ENCODE measurements around the gene ERICH4. TPM values are rescaled to one million over a fixed set of nuclear protein-coding genes. Genes with fewer than 3 reads are reported as not detected.

Gene ERICH4
- total RNA-seq, 1 donor from 2014 or later: not detected

DNA sequence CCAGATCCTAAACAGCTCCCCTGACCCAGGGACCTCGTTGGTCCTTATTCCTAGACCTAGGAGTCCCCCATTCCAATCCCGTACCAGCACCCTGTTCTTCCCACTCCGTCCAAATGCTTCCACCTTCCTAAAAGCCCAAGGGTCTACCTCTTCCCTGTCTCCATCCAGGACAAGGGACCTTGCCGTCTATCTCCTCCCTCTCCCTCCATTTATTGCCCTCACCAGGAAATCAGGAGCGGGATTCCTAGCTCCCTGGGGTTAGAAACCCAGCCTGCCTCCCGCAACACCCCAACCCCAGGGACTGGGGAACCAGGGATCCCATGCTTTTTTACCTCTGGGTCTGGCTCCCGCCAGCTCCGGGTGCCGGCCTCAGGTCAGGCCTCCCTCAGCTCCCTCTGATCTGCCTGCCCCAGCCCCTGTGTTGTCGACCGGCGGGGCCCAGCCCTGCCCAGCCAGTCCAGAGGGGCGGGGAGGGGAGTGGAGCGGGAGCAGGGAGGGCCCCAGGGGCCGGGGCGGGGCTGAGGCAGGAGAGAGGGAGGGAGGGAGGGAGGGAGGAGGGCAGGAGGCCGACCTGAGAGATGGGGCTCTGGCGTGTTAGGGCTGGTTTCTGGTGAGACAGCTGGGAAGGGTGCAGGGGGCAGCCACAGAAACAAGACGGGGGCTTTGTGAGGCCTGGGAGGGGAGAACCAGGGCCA is 15.9 kb upstream of the ERICH4 start, which contains the start of gene B3GNT8:
Gene B3GNT8 (minus strand): TSS at position 423 of the 695 bp plus-strand sequence. CDS start 596 bp downstream, outside the sequence.
- DNase-seq (peak; percentile 92), ATAC-seq (peak; percentile 92 to 93)
- H3K4me3 ChIP-seq: peak within 1 kb of the TSS; percentile 70
- H3K27ac ChIP-seq: peak within 1 kb of the TSS; percentile 88
- H3K36me3 ChIP-seq: peaks cover 59% of the 10 kb centered on the region
- TF ChIP-seq, protein P1, sequence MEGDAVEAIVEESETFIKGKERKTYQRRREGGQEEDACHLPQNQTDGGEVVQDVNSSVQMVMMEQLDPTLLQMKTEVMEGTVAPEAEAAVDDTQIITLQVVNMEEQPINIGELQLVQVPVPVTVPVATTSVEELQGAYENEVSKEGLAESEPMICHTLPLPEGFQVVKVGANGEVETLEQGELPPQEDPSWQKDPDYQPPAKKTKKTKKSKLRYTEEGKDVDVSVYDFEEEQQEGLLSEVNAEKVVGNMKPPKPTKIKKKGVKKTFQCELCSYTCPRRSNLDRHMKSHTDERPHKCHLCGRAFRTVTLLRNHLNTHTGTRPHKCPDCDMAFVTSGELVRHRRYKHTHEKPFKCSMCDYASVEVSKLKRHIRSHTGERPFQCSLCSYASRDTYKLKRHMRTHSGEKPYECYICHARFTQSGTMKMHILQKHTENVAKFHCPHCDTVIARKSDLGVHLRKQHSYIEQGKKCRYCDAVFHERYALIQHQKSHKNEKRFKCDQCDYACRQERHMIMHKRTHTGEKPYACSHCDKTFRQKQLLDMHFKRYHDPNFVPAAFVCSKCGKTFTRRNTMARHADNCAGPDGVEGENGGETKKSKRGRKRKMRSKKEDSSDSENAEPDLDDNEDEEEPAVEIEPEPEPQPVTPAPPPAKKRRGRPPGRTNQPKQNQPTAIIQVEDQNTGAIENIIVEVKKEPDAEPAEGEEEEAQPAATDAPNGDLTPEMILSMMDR (IDR thresholded peaks at IDR 0.05): no peak
- H3K4me1 ChIP-seq: peaks cover 51% of the 10 kb centered on the region
- no peaks in the 10 kb centered on the region for H3K27me3 ChIP-seq (ENCODE audit: low read depth)
- H3K9me3 ChIP-seq: no peaks in the 10 kb centered on the region
- intact Hi-C loops (cut with DNase I): no loop called here

DNA sequence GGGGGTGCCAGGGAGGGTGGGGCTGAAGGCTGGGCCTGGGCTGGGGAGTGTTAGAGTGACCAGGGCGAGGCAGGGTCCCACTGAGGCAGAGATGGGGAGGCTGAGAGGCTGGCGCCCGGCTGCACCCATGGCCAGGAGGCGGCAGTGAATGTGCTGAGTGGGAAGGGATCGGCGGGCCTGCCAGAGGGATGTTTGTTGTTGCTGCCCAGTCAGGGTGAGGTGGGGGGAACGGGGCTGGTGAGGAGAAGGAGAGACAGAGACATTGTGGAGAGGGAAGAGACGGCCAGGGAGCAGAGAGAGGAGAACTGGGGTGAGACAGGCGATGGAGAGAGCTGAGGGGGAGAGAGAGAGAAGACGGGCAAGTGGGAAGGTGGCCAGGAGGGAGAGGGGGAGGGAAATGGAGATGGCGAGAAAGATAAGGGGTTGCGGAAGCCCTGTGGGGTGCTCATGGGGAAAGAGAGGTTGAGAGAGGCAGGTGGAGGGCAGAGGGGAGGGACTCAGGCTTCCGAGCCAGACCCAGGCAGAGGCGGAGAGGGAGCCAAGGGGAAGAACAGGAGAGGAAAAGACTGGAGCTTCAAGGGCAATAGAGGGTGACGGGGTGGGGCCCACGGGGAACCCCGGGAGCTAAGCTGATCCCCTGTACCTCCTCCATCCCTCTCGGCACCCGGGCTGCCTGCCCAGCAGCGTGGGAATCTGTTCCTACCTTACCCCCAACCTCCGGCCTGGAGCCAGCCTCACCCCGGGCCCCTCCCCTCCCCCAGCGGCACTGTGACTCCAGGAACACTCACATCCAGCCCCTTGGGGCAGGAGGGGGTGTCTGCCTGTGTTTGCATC is 15.1 kb upstream of the ERICH4 start:
- DNase-seq: peak; percentile 71
- TF ChIP-seq, protein P1 (IDR thresholded peaks at IDR 0.05): no peak
- H3K4me1 ChIP-seq: peaks cover 49% of the 10 kb centered on the region
- peak overlapping the region; percentile 70 for H3K4me3 ChIP-seq
- intact Hi-C loops (cut with DNase I): no loop called here
- peak; percentile 54 to 55 for ATAC-seq
- no peaks in the 10 kb centered on the region for H3K9me3 ChIP-seq
- peaks cover 54% of the 10 kb centered on the region for H3K36me3 ChIP-seq
- no peaks in the 10 kb centered on the region for H3K27me3 ChIP-seq (ENCODE audit: low read depth)
- H3K27ac ChIP-seq: peak overlapping the region; percentile 88

DNA sequence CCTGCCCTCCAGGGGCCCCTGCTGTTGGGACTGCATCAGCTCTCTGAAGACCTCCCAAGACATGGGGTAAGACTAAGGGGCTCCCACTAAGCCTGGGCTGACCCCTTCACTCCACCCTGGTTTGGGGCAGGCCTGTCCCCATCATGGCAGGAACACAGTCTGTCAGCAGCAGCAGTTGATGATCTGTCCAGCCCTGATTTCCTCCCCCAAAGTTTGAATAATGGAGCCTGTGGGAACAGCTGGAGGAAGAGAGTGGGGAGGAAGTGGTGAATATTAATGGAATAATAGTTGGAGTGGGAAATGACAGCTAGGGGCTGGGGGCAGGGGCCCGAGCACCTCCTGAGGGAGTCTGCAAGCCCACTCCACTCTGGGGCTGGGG is 14.5 kb upstream of the ERICH4 start:
- Histone ChIP-seq H3K4me3 (peak overlapping the region; percentile 70), H3K27ac (peak overlapping the region; percentile 88), H3K27me3 (ENCODE audit: low read depth) (no peaks in the 10 kb centered on the region), H3K4me1 (peaks cover 49% of the 10 kb centered on the region), H3K9me3 (no peaks in the 10 kb centered on the region), H3K36me3 (peaks cover 54% of the 10 kb centered on the region)
- no peak for ATAC-seq
- TF ChIP-seq, protein P1 (IDR thresholded peaks at IDR 0.05): no peak
- intact Hi-C loops (cut with DNase I): no loop called here
- DNase-seq: no peak

DNA sequence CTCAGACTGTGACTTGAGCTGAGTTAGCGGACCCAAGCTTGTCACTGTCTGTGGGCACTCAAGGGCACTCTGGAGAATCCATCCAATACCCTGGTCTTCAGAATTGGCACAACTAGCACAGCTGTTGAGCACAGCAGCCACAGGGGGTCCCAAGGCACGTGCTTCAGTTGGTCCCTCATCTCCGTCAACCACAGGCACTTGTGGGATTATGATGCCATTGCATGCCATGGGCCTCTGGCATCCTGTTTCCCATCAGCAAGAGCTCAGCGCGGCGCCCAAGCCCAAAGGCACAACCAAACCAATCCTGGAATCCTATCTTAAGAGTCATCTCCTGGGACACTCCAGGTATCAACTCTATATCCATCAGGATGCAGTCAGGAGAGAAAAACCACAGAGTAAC is 12.0 kb upstream of the ERICH4 start:
- H3K36me3 ChIP-seq: peaks cover 39% of the 10 kb centered on the region
- intact Hi-C loops (cut with DNase I): no loop called here
- no peak overlapping the region for H3K4me3 ChIP-seq
- peaks cover 24% of the 10 kb centered on the region for H3K4me1 ChIP-seq
- ATAC-seq (no peak), DNase-seq (no peak)
- no peaks in the 10 kb centered on the region for H3K27me3 ChIP-seq (ENCODE audit: low read depth)
- TF ChIP-seq, protein P1 (IDR thresholded peaks at IDR 0.05): no peak
- H3K9me3 ChIP-seq: no peaks in the 10 kb centered on the region
- H3K27ac ChIP-seq: no peak overlapping the region

DNA sequence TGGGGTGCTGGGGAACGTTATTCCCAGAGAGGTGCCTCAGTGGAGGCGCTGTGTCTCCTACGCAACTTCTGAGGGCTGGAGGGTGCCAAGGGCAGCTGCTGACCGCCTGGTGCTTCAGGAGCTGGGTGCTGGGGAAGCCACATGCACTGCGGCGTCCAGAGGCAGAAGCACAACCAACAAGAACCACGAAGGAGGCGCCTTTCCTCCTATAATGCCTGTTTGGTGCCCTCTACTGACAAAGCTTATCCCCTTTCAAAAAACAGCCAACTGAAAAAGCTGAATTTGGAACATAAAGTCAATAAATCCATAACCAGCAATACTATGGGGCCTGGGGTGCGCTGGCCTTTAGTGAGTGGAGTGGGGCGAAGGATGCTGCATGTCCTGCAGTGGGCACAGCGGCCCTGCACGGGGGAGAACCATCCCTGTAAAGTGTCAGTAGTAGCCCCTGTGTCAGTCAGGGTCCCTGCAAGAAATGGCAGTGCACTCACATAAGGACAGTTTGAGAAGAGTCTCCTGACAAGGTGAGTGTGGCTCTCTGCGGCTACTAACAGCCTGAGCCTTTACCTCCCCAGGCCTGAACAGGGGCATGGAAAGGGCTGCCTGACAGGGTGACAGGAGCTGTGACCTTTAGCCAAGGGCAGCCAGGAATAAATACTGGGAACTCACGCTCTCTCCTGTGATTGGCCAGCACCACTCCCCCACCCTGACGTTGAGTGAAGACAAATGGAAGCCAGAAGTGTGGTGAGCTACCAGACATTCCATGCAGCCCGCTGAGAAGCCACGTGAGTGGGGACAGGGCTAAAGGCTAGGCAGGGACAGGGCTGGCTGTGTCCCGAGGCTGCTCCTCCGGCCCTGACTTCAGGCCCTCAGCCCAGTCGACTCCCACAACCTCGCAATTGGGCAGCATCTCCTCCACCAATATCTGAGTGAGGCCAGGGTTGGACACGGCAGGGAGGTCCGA is 11.2 kb upstream of the ERICH4 start:
- Histone ChIP-seq H3K27ac (no peak overlapping the region), H3K4me3 (no peak overlapping the region)
- intact Hi-C loops (cut with DNase I): no loop called here

More for the DNA sequence above, 11.2 kb upstream of the ERICH4 start:
- H3K9me3 ChIP-seq: no peaks in the 10 kb centered on the region
- no peaks in the 10 kb centered on the region for H3K27me3 ChIP-seq (ENCODE audit: low read depth)
- DNase-seq (peak; percentile 57), ATAC-seq (no peak)
- H3K4me1 ChIP-seq: peaks cover 16% of the 10 kb centered on the region
- TF ChIP-seq, protein P1 (IDR thresholded peaks at IDR 0.05): peak; percentile 41
- H3K36me3 ChIP-seq: peaks cover 41% of the 10 kb centered on the region

Measured in lower lobe of right lung (tissue), 2 donors.